GM23338 (cell line): ENCODE data around the gene TPPP3. TPM values are rescaled to one million over a fixed set of nuclear protein-coding genes. Genes with fewer than 3 reads are reported as not detected.

Experiments
- ATAC-seq: fragments of 200-7000 bp; cut with Tn5 transposase; 3 replicates; pipeline ENCODE4 v1.9.1; 2020
- DNase-seq: peaks from one replicate; pipeline ENCODE4 v3.0.0-alpha.2; 2015; ENCODE audit warnings: low spot score
- H2AFZ ChIP-seq: fragments of 200-600 bp; sonication (generic); 2 replicates; pipeline ENCODE4 v1.8.0; 2016; ENCODE audit warnings: antibody characterized with exemption, mild to moderate bottlenecking, moderate library complexity
- H3F3A ChIP-seq: fragments of 200-600 bp; sonication (generic); replicated peaks from 2 replicates; pipeline ENCODE4 v1.8.0; 2017; ENCODE audit warnings: antibody characterized with exemption, mixed run types, low read depth
- H3K27ac ChIP-seq: fragments of 200-600 bp; sonication (generic); 2 replicates; pipeline ENCODE4 v1.6.1; 2016; ENCODE audit warnings: low read depth
- H3K27me3 ChIP-seq: fragments of 200-600 bp; sonication (generic); 2 replicates; pipeline ENCODE4 v1.8.0; 2016; ENCODE audit warnings: mild to moderate bottlenecking, mixed run types, moderate library complexity; ENCODE audit not compliant: insufficient read depth
- H3K36me3 ChIP-seq: fragments of 200-600 bp; sonication (generic); 2 replicates; pipeline ENCODE4 v1.8.0; 2016; ENCODE audit warnings: mild to moderate bottlenecking; ENCODE audit not compliant: insufficient read depth
- H3K4me1 ChIP-seq: fragments of 200-600 bp; sonication (generic); 2 replicates; pipeline ENCODE4 v1.8.0; 2016; ENCODE audit warnings: mild to moderate bottlenecking, moderate library complexity; ENCODE audit not compliant: insufficient read depth
- H3K4me2 ChIP-seq: fragments of 200-600 bp; sonication (generic); 2 replicates; pipeline ENCODE4 v1.7.1; 2017; ENCODE audit warnings: mixed run types
- H3K4me3 ChIP-seq: fragments of 200-600 bp; sonication (generic); 2 replicates; pipeline ENCODE4 v1.6.1; 2016; ENCODE audit warnings: mixed run types
- H3K79me2 ChIP-seq: fragments of 200-600 bp; sonication (generic); replicated peaks from 2 replicates; pipeline ENCODE4 v1.8.0; 2017; ENCODE audit warnings: mild to moderate bottlenecking; ENCODE audit not compliant: insufficient read depth
- H3K9me2 ChIP-seq: fragments of 200-600 bp; sonication (generic); 2 replicates; pipeline ENCODE4 v1.8.0; 2017; ENCODE audit not compliant: insufficient read depth
- H4K20me1 ChIP-seq: fragments of 200-600 bp; sonication (generic); replicated peaks from 2 replicates; pipeline ENCODE4 v1.8.0; 2017; ENCODE audit warnings: mild to moderate bottlenecking; ENCODE audit not compliant: insufficient read depth
- H3K27ac Mint-ChIP-seq: 2 replicates; pipeline ENCODE4 v1.8.0; 2020; ENCODE audit warnings: inconsistent platforms, mild to moderate bottlenecking, moderate library complexity, mixed read lengths
- H3K27me3 Mint-ChIP-seq: 3 replicates; pipeline ENCODE4 v1.8.0; 2022; ENCODE audit warnings: low read depth, mild to moderate bottlenecking, moderate library complexity, mixed read lengths, inconsistent platforms; ENCODE audit not compliant: insufficient read depth, poor library complexity
- H3K36me3 Mint-ChIP-seq: 3 replicates; pipeline ENCODE4 v1.8.0; 2021; ENCODE audit warnings: low read depth, mild to moderate bottlenecking, inconsistent platforms, moderate library complexity, mixed read lengths
- H3K4me1 Mint-ChIP-seq: 3 replicates; pipeline ENCODE4 v1.8.0; 2020; ENCODE audit warnings: mild to moderate bottlenecking, inconsistent platforms, mixed read lengths
- H3K4me3 Mint-ChIP-seq: 3 replicates; pipeline ENCODE4 v1.8.0; 2021; ENCODE audit warnings: moderate library complexity, mild to moderate bottlenecking, inconsistent platforms, mixed read lengths
- H3K9me3 Mint-ChIP-seq: 3 replicates; pipeline ENCODE4 v1.8.0; 2020; ENCODE audit warnings: moderate library complexity, mild to moderate bottlenecking, inconsistent platforms, mixed read lengths
- CREB1 ChIP-seq: fragments of 250-450 bp; sonication (Bioruptor Pico); IDR thresholded peaks from 2 replicates; pipeline ENCODE4 v1.5.0; 2020; ENCODE audit warnings: low read depth, mild to moderate bottlenecking, moderate library complexity
- CTCF ChIP-seq, 2 experiments: fragments of 200-600 bp in 1 of 2; sonication (generic) in 1 of 2; conservative IDR thresholded peaks; 2 replicates each; pipeline versions ENCODE4 v1.5.1 to v1.6.1; 2016 to 2017; ENCODE audit warnings: antibody characterized with exemption in 2 of 2, low read depth in 2 of 2, mild to moderate bottlenecking in 2 of 2, moderate library complexity in 1 of 2
- EZH2phosphoT487 ChIP-seq: fragments of 200-600 bp; sonication (generic); IDR thresholded peaks from one replicate; pipeline ENCODE4 v1.8.1; 2018; ENCODE audit warnings: antibody characterized with exemption; ENCODE audit not compliant: unreplicated experiment
- JUNB ChIP-seq: IDR thresholded peaks from one replicate; pipeline ENCODE4 v1.6.1; 2016; ENCODE audit warnings: antibody characterized with exemption; ENCODE audit not compliant: unreplicated experiment
- NANOG ChIP-seq: IDR thresholded peaks from 2 replicates; pipeline ENCODE4 v1.6.1; 2016; ENCODE audit warnings: antibody characterized with exemption, borderline replicate concordance
- POLR2AphosphoS5 ChIP-seq: IDR thresholded peaks from 2 replicates; pipeline ENCODE4 v1.6.1; 2016; ENCODE audit warnings: antibody characterized with exemption, low read depth
- REST ChIP-seq: IDR thresholded peaks from one replicate; pipeline ENCODE4 v1.6.1; 2018; ENCODE audit warnings: antibody characterized with exemption; ENCODE audit not compliant: unreplicated experiment
- ZNF114 ChIP-seq: fragments of 250-450 bp; sonication (Bioruptor Pico); IDR thresholded peaks from 2 replicates; pipeline ENCODE4 v1.5.0; 2020; ENCODE audit warnings: mild to moderate bottlenecking, moderate library complexity
- ZNF331 ChIP-seq: fragments of 250-450 bp; sonication (Bioruptor Pico); IDR thresholded peaks from 2 replicates; pipeline ENCODE4 v1.5.0; 2020; ENCODE audit warnings: low read depth, mild to moderate bottlenecking, moderate library complexity
- polyA plus RNA-seq: library from polyadenylated mRNA; unstranded; fragments of >200 nt; fragmentation: Nextera tagmentation; extraction: Ambion mirVana; gene quantifications from 2 replicates; pipeline ENCODE4 v1.2.1, GENCODE V29; 2016
- total RNA-seq: library from RNA; depleted of rRNA; stranded (reverse); fragments of >200 nt; shearing (Covaris generic); gene quantifications from 2 replicates; pipeline ENCODE4 v1.2.3, GENCODE V29; 2014

TPPP3 gene
- total and polyA plus RNA-seq, 2 experiments from 2014 or later = 0.26 to 0.28 TPM

DNA sequence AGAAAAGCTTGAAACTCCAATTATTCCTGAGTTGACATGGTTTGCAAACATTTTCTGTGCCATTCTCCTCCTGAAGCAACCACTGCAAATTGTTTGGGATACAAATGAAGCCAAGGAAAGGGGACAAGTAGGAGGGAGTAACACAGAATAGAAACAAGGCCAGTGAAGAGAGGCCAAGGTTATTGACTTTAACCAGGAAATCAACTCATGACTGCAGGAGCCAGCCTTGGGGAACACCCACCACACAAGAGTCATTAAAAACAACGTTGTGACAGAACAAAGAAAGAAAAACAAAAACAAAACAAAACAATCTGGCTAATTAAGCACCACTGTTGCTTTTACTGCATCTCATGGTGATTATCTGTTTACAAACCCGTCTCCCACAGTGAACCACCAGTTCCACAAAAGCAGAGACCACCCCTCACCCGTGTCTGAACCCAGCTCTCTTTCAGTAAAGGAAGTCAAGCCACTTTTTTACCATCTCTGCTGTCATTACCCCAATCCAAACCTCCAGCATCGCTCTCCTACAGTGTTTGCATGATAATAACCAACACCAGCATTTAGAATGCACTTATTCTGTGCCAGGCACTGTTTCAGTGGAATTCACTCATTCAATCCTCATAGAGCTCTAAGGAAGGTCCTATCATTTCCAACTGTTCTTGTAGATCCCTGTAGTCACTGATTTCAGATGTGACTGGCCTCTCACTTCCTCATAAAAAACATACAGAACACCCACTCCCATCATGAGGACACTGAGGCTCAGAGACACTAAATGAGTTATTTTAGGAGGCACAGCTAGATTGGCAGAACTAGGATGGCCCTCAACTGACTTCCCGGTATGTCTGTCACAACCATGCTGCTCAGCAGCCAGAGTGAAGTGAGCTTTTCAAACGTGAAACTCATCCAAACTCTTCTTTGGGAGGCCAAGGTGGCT is 20.9 kb upstream of the TPPP3 start:
- H3K4me2 ChIP-seq = peak overlapping the region; percentile 18; the same call in 1 of the 2 replicates

More for the DNA sequence above, 20.9 kb upstream of the TPPP3 start:
- peaks cover 25% of the 10 kb centered on the region for H3K4me1 Mint-ChIP-seq
- Histone ChIP-seq H3K79me2 (no peaks in the 10 kb centered on the region), H3K4me1 (peaks cover 21% of the 10 kb centered on the region), H3K27ac (0 out of 2 replicates have a peak overlapping the region, but pooled peaks have one; percentile 28), H3K9me2 (no peaks in the 10 kb centered on the region), H3F3A (peaks cover 6% of the 10 kb centered on the region; the same call in 1 of the 2 replicates), H3K36me3 (no peaks in the 10 kb centered on the region), H4K20me1 (no peaks in the 10 kb centered on the region; the same call in 1 of the 2 replicates), H3K27me3 (no peaks in the 10 kb centered on the region), H3K4me3 (no peak overlapping the region), H2AFZ (no peak overlapping the region)
- H3K4me3 Mint-ChIP-seq = peak overlapping the region; percentile 3; the same call in 1 of the 3 replicates
- no peaks in the 10 kb centered on the region for H3K9me3 Mint-ChIP-seq
- H3K27me3 Mint-ChIP-seq = peaks cover 15% of the 10 kb centered on the region
- no peaks in the 10 kb centered on the region for H3K36me3 Mint-ChIP-seq
- ATAC-seq = no peak
- TF ChIP-seq JUNB (no peak), REST (no peak), ZNF331 (no peak), ZNF114 (CRISPR knock-in tag) (no peak), POLR2AphosphoS5 (no peak), CREB1 (no peak), CTCF (conservative IDR thresholded peaks at IDR 0.05; ENCODE audit: low read depth in 2 of 2) (no peak), NANOG (no peak), EZH2phosphoT487 (no peak)
- no peak for DNase-seq
- no peak overlapping the region for H3K27ac Mint-ChIP-seq
